ENCODE data around the gene KRTAP4-8. TPM values are rescaled to one million over a fixed set of nuclear protein-coding genes. Genes with fewer than 3 reads are reported as not detected.
"Not testable (repeated sequence)": the region's sequence is repeated elsewhere in the genome, so short reads cannot be mapped to it uniquely, and the experiment has no call there.

Gene KRTAP4-8
- total RNA-seq, 1 donor from 2014 or later: not detected

GRCh38 chr17:41065829-41066624 is 31.9 kb downstream of the KRTAP4-8 start, which contains the start of gene KRTAP2-4:
TSS of gene KRTAP2-4 (minus strand) at chr17:41065879. CDS start at chr17:41065845, 34 bp downstream.
- DNase-seq (ENCODE audit: low read depth in 2 of 2): no peak

GRCh38 chr17:41065016-41065689 is 32.8 kb downstream of the KRTAP4-8 start:
- not testable (repeated sequence) for DNase-seq (ENCODE audit: low read depth in 2 of 2)

GRCh38 chr17:41064301-41064700 is 33.6 kb downstream of the KRTAP4-8 start:
- DNase-seq (ENCODE audit: low read depth in 2 of 2): no peak

- no peak for DNase-seq (ENCODE audit: low read depth in 2 of 2)
These were observed 34.5 kb downstream of the KRTAP4-8 start for GRCh38 chr17:41063449-41063848.

- no peak for DNase-seq (ENCODE audit: low read depth in 2 of 2)
These were observed 36.0 kb downstream of the KRTAP4-8 start for GRCh38 chr17:41061964-41062363.

- DNase-seq (ENCODE audit: low read depth in 2 of 2): peak in 1 of 2 donors; percentile 2
These were observed 37.8 kb downstream of the KRTAP4-8 start, which contains the start of gene KRTAP2-3 for GRCh38 chr17:41060052-41060604. TSS of gene KRTAP2-3 (minus strand) at chr17:41060114. CDS start at chr17:41060050, 64 bp downstream.

- not testable (repeated sequence) for DNase-seq (ENCODE audit: low read depth in 2 of 2)
These were observed 38.5 kb downstream of the KRTAP4-8 start for GRCh38 chr17:41059276-41060051.

- no peak for DNase-seq (ENCODE audit: low read depth in 2 of 2)
These were observed 39.2 kb downstream of the KRTAP4-8 start for GRCh38 chr17:41058741-41059140.

GRCh38 chr17:41057547-41057946 is 40.4 kb downstream of the KRTAP4-8 start:
- DNase-seq (ENCODE audit: low read depth in 2 of 2): no peak

GRCh38 chr17:41055130-41055529 is 42.8 kb downstream of the KRTAP4-8 start, which contains the start of gene KRTAP2-2:
TSS of gene KRTAP2-2 (minus strand) at chr17:41055230. CDS start at chr17:41055211, 19 bp downstream.
- not testable (repeated sequence) for DNase-seq (ENCODE audit: low read depth in 2 of 2)

GRCh38 chr17:41054556-41054955 is 43.4 kb downstream of the KRTAP4-8 start:
- DNase-seq (ENCODE audit: low read depth in 2 of 2): not testable (repeated sequence)

- DNase-seq (ENCODE audit: low read depth in 2 of 2): no peak
These were observed 43.9 kb downstream of the KRTAP4-8 start for GRCh38 chr17:41054025-41054424.

GRCh38 chr17:41052566-41052965 is 45.4 kb downstream of the KRTAP4-8 start:
- no peak for DNase-seq (ENCODE audit: low read depth in 2 of 2)

- DNase-seq (ENCODE audit: low read depth in 2 of 2): peak in 1 of 2 donors; percentile 2
These were observed 48.8 kb downstream of the KRTAP4-8 start for GRCh38 chr17:41049110-41049509.

GRCh38 chr17:41048441-41048840 is 49.5 kb downstream of the KRTAP4-8 start:
- no peak for DNase-seq (ENCODE audit: low read depth in 2 of 2)

Other genes with a start within 250 kb of the KRTAP4-8 start
- not detected in 2 replicates for gene KRT12, start 230.9 kb downstream of the KRTAP4-8 start, total RNA-seq
- not detected in 2 replicates for gene KRT20, start 212.9 kb downstream of the KRTAP4-8 start, total RNA-seq
- 2.1 TPM in 1 of 2 replicates, not detected in the other for gene KRT23, start 160.5 kb downstream of the KRTAP4-8 start, total RNA-seq
- gene KRT39, start 131.2 kb downstream of the KRTAP4-8 start, total RNA-seq: not detected in 2 replicates
- not detected in 2 replicates for gene KRT40, start 113.8 kb downstream of the KRTAP4-8 start, total RNA-seq
- not detected in 2 replicates for gene KRTAP3-3, start 104.0 kb downstream of the KRTAP4-8 start, total RNA-seq
- not detected in 2 replicates for gene KRTAP3-2, start 98.2 kb downstream of the KRTAP4-8 start, total RNA-seq
- not detected in 2 replicates for gene KRTAP3-1, start 89.0 kb downstream of the KRTAP4-8 start, total RNA-seq
- not detected in 2 replicates for gene KRTAP1-5, start 70.9 kb downstream of the KRTAP4-8 start, total RNA-seq
- not detected in 2 replicates for gene KRTAP1-4, start 67.9 kb downstream of the KRTAP4-8 start, total RNA-seq
- gene KRTAP1-3, start 63.3 kb downstream of the KRTAP4-8 start, total RNA-seq: not detected in 2 replicates
- not detected in 2 replicates for gene KRTAP1-1, start 56.7 kb downstream of the KRTAP4-8 start, total RNA-seq
- not detected in 2 replicates for gene KRTAP2-1, start 50.8 kb downstream of the KRTAP4-8 start, total RNA-seq
- not detected in 2 replicates for gene KRTAP2-2, start 42.9 kb downstream of the KRTAP4-8 start, total RNA-seq
- gene KRTAP2-3, start 38.0 kb downstream of the KRTAP4-8 start, total RNA-seq: not detected in 2 replicates
- gene KRTAP2-4, start 32.3 kb downstream of the KRTAP4-8 start, total RNA-seq: not detected in 2 replicates
- not detected in 2 replicates for gene KRTAP4-7, start 14.0 kb downstream of the KRTAP4-8 start, total RNA-seq
- gene KRTAP4-16, start 4.1 kb upstream of the KRTAP4-8 start, total RNA-seq: not detected in 2 replicates
- gene KRTAP4-9, start 7.2 kb upstream of the KRTAP4-8 start, total RNA-seq: not detected in 2 replicates
- gene KRTAP4-11, start 20.2 kb upstream of the KRTAP4-8 start, total RNA-seq: not detected in 2 replicates
- gene KRTAP4-12, start 26.0 kb upstream of the KRTAP4-8 start, total RNA-seq: not detected in 2 replicates
- gene KRTAP4-6, start 42.4 kb upstream of the KRTAP4-8 start, total RNA-seq: not detected in 2 replicates
- not detected in 2 replicates for gene KRTAP4-5, start 51.7 kb upstream of the KRTAP4-8 start, total RNA-seq
- not detected in 2 replicates for gene KRTAP4-4, start 62.6 kb upstream of the KRTAP4-8 start, total RNA-seq
- not detected in 2 replicates for gene KRTAP4-3, start 70.1 kb upstream of the KRTAP4-8 start, total RNA-seq
- gene KRTAP4-2, start 80.1 kb upstream of the KRTAP4-8 start, total RNA-seq: not detected in 2 replicates
- gene KRTAP4-1, start 86.8 kb upstream of the KRTAP4-8 start, total RNA-seq: not detected in 2 replicates
- gene KRTAP9-1, start 91.7 kb upstream of the KRTAP4-8 start, total RNA-seq: not detected in 2 replicates
- not detected in 2 replicates for gene KRTAP9-2, start 128.5 kb upstream of the KRTAP4-8 start, total RNA-seq
- gene KRTAP9-3, start 134.3 kb upstream of the KRTAP4-8 start, total RNA-seq: not detected in 2 replicates
- not detected in 2 replicates for gene KRTAP9-8, start 139.9 kb upstream of the KRTAP4-8 start, total RNA-seq
- gene KRTAP9-4, start 151.5 kb upstream of the KRTAP4-8 start, total RNA-seq: not detected in 2 replicates
- not detected in 2 replicates for gene KRTAP9-9, start 157.2 kb upstream of the KRTAP4-8 start, total RNA-seq
- gene KRTAP9-6, start 167.2 kb upstream of the KRTAP4-8 start, total RNA-seq: not detected in 2 replicates
- gene KRTAP9-7, start 177.6 kb upstream of the KRTAP4-8 start, total RNA-seq: not detected in 2 replicates
- gene KRTAP29-1, start 204.7 kb upstream of the KRTAP4-8 start, total RNA-seq: not detected in 2 replicates
- not detected in 2 replicates for gene KRTAP16-1, start 211.2 kb upstream of the KRTAP4-8 start, total RNA-seq
- not detected in 2 replicates for gene KRTAP17-1, start 217.6 kb upstream of the KRTAP4-8 start, total RNA-seq